Measurements from ENCODE around the gene SEPTIN2.
"Not testable (repeated sequence)": the region's sequence is repeated elsewhere in the genome, so short reads cannot be mapped to it uniquely, and the experiment has no call there.

Gene SEPTIN2

DNA sequence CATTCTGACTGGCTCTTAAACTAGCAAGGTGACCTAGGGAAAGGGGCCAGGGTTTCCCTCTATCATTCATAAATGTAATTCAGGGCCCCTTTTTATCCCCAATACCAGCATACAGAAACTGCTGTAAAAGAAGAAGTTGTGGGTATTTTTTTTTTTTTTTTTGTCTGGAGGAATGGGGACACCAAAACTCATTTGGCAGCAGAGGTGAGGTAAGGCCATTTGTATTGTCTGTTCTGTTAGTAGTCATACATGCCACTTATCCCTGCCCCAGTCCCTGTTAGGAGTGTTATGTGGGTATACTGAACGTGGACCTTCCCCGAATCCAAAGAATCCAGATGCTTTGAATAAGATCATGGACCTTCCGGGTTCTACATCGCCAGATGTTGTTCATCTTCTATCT lies 1.7 kb downstream of the SEPTIN2 start:
- no peak overlapping the region for H3K27ac ChIP-seq
- peak overlapping the region; percentile 93 for H3K4me3 ChIP-seq (ENCODE audit: low read depth, low read length)
- no peak for DNase-seq
- H3K27me3 ChIP-seq (replicated peaks): no peaks in the 10 kb centered on the region
- TF ChIP-seq, protein P1, sequence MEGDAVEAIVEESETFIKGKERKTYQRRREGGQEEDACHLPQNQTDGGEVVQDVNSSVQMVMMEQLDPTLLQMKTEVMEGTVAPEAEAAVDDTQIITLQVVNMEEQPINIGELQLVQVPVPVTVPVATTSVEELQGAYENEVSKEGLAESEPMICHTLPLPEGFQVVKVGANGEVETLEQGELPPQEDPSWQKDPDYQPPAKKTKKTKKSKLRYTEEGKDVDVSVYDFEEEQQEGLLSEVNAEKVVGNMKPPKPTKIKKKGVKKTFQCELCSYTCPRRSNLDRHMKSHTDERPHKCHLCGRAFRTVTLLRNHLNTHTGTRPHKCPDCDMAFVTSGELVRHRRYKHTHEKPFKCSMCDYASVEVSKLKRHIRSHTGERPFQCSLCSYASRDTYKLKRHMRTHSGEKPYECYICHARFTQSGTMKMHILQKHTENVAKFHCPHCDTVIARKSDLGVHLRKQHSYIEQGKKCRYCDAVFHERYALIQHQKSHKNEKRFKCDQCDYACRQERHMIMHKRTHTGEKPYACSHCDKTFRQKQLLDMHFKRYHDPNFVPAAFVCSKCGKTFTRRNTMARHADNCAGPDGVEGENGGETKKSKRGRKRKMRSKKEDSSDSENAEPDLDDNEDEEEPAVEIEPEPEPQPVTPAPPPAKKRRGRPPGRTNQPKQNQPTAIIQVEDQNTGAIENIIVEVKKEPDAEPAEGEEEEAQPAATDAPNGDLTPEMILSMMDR (IDR thresholded peaks at IDR 0.05; ENCODE audit: low read depth, low read length, missing control alignments): no peak
- H3K36me3 ChIP-seq (replicated peaks): no peaks in the 10 kb centered on the region
- in situ Hi-C loops (cut with HindIII; ENCODE audit: low pct_ligation_motif_present, low sequenced_read_pairs): no loop called here

- DNase-seq; H3K27ac ChIP-seq; in situ Hi-C loops (cut with HindIII; ENCODE audit: low pct_ligation_motif_present, low sequenced_read_pairs); H3K36me3 ChIP-seq (replicated peaks); H3K4me3 ChIP-seq (ENCODE audit: low read depth, low read length); H3K27me3 ChIP-seq (replicated peaks): not testable (repeated sequence)
These were observed 3.1 kb downstream of the SEPTIN2 start for GRCh38 chr2:241318830-241319229.

DNA sequence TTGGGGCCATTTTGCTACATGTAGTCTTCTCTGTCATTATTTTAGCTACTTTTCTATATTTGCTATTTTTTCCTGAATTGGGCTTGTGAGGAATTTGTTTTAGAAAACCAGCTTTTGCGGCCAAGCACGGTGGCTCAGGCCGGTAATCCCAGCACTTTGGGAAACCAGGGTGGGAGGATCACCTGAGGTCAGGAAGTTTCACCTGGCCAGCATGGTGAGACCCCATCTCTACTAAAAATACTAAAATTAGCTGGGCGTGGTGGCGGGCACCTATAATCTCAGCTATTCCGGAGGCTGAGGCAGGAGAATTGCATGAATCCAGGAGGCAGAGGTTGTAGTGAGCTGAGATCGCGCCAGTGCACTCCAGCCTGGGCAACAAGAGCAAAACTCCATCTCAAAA lies 4.7 kb downstream of the SEPTIN2 start:
- TF ChIP-seq, protein P1 (IDR thresholded peaks at IDR 0.05; ENCODE audit: low read depth, low read length, missing control alignments): no peak
- Histone ChIP-seq H3K27me3 (replicated peaks) (no peaks in the 10 kb centered on the region), H3K36me3 (replicated peaks) (peaks cover 9% of the 10 kb centered on the region), H3K27ac (no peak overlapping the region), H3K4me3 (ENCODE audit: low read depth, low read length) (no peak overlapping the region)
- DNase-seq: no peak
- in situ Hi-C loops (cut with HindIII; ENCODE audit: low pct_ligation_motif_present, low sequenced_read_pairs): no loop called here

DNA sequence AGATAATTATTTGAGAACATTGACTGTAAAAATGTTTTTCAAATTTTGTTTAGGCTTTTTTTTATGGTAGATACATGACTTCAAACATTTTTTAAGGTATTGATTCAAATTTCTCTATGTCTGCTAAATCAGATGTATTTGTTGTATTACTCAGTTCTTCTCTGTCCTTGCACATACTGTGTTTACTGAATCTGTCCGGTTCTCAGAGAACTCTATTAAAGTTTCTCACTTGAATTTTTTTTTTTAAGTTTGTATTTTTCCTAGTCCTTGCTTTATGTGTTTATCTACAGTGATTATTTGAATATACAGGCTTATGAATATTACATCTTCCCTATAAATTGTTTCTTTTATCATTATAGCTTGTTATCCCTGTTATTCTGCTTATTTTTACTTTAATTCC lies 5.3 kb downstream of the SEPTIN2 start:
- H3K36me3 ChIP-seq (replicated peaks): peaks cover 14% of the 10 kb centered on the region
- no peak for DNase-seq
- H3K27me3 ChIP-seq (replicated peaks): no peaks in the 10 kb centered on the region
- no peak overlapping the region for H3K27ac ChIP-seq
- H3K4me3 ChIP-seq (ENCODE audit: low read depth, low read length): no peak overlapping the region
- TF ChIP-seq, protein P1 (IDR thresholded peaks at IDR 0.05; ENCODE audit: low read depth, low read length, missing control alignments): no peak
- in situ Hi-C loops (cut with HindIII; ENCODE audit: low pct_ligation_motif_present, low sequenced_read_pairs): no loop called here

- in situ Hi-C loops (cut with HindIII; ENCODE audit: low pct_ligation_motif_present, low sequenced_read_pairs): no loop called here
- Histone ChIP-seq H3K4me3 (ENCODE audit: low read depth, low read length) (no peak overlapping the region), H3K27ac (no peak overlapping the region), H3K27me3 (replicated peaks) (no peaks in the 10 kb centered on the region), H3K36me3 (replicated peaks) (peaks cover 19% of the 10 kb centered on the region)
- TF ChIP-seq, protein P1 (IDR thresholded peaks at IDR 0.05; ENCODE audit: low read depth, low read length, missing control alignments): no peak
- DNase-seq: no peak
These were observed 6.2 kb downstream of the SEPTIN2 start for GRCh38 chr2:241321886-241322285.

DNA sequence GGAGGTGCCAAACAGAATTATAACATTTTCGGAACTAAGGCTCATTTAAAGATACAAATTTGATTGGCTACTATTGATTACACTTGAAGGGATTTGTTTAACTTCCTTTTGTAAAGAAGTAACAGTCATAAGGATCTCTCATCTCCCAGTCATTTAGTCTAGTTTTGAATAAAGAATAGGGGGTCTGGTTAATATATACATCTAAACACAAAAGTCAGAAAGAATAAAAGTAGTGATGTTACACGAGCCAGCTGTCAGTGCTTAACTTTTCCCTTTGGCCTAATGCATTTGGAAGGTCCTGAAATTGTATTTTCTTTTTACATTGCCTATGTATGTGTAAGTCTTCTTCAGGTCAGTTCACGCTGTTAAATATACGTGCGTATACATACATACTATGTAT lies 8.1 kb downstream of the SEPTIN2 start:
- in situ Hi-C loops (cut with HindIII; ENCODE audit: low pct_ligation_motif_present, low sequenced_read_pairs): no loop called here
- TF ChIP-seq, protein P1 (IDR thresholded peaks at IDR 0.05; ENCODE audit: low read depth, low read length, missing control alignments): no peak
- H3K36me3 ChIP-seq (replicated peaks): peaks cover 32% of the 10 kb centered on the region
- H3K27ac ChIP-seq: no peak overlapping the region
- DNase-seq: no peak
- no peak overlapping the region for H3K4me3 ChIP-seq (ENCODE audit: low read depth, low read length)
- H3K27me3 ChIP-seq (replicated peaks): no peaks in the 10 kb centered on the region

Data from brain microvascular endothelial cell (primary cell).